C1 segment of cervical spinal cord (tissue), 14 donors: ENCODE measurements around the gene BRD9.

Experiments used
- DNase-seq, 14 donors: peaks; one replicate each; lab custom pipeline; 2025; lab: John Stamatoyannopoulos, UW

BRD9 gene

DNA sequence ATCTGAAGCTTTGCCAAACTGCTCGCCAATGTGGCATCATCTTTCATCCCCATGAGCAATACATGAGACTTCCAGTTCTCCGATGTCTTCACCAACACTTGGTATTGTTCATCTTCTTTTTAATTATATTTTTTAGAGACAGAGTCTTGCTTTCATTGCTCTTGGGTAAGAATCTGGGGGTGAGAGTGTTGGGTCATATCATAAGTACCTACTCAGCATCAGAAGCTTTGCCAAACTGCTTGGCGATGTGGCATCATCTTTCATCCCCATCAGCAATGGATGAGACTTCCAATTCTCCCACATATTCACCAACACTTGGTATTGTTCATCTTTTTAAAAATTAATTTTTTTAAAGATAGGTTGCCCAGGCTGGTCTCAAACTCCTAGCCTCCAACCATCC lies 77.2 kb downstream of the BRD9 start:
- DNase-seq = no peak
